ENCODE results near the gene GPR65.

The GPR65 gene

DNA sequence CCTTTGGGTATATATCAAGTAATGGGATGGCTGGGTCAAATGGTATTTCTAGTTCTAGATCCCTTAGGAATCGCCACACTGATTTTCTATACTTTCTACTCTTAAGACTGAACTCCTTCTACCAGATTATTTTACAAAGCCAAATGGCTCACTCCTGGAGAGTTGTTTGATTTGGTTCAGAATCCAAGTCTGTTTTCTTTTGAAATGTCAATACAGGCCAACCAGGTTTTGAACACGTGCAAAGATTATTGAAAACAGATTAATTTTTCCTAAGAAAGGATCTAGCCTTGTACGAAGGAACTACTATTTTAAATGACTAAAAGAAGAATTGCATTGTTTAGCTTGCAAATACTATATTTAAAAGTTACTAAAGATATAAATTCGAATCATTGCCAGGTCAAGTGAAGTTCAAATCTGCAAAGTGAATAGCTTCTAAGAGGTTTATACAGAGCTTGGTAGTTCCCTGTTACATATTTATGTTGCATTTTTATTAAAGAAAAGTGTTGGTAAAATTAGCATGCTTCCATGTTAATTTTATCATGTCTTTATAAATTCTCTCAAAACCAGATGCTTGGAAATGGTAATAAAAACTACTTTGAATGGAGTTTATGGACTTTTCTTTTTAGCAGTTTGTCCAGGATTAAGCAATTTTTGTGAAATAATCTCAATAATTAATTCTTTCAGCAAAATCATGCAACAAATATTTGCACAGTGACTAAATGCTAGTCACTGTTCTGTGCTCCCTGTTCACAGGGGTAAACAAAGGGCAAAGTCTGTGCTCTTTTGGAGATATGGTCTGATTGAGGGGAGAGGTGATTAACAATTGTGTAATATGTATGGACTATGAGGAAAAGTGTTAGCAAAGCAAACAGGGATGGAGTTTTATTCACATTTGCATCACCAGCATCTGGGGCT is 38.9 kb downstream of the GPR65 start:
- no peak for DNase-seq

DNA sequence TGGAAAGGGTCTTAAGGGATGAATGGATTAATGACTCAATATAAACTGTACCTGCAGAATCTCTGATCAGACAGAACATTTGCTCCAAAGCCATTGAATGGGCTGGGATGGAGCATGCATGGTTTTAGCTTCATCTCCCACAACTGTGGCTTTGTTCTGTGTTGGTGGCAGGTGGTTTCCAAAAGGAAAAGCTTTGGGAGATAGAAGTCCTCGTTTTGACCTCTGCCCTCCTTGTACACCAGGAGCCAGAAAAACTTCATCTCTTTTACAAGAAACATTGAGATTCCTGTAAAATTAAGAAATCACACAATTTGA is 39.5 kb downstream of the GPR65 start:
- DNase-seq, result no peak

DNA sequence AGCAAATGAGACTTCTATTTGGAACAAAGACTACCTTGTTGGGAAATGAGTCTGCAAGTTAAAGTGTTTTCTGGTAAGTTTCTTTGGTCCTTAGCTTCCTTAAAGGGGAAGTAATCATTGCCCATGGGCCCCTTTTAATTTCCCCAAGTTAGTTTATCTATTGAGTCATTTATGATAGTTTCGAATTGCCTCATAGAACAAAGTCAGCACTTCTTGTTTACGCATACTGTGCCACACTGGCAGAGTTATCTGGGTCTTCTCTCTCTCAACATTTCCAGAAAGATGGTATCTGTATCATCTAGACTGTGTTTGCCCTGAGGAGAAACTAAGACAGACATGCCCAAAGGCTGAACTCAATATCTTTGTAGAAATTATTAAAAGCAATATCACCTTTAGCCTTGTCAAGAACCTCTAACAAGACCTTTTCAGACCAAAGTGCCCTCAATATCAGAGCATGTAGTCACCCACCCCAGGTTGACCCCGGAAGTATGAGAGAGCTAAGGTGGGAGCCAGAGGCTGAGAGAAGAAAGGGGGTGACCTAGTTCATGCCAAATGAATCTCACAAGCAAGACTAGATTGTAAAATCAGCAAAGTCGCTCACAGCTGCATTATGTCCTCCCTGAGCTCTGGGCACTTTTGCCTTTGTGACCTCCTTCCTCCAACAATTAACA is 40.0 kb downstream of the GPR65 start:
- no peak for DNase-seq

DNA sequence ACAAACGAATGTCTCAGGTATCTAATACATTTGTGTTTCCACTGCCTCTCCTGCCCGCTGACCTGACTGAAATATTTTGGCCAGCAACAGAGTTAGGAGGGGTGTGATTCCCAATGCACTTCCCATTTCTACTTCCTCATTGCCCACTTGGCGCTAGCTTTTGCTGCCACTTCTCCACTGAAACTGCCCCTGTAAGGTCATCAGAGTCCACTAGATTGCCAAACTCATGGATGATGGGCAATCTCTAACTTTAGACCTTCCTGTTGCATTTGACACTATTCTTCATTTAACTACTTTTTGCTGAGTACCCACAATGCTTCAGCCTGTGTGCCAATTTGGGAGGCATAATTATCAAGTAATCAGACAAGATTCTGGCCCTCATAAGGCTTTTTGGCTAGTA is 40.8 kb downstream of the GPR65 start:
- no peak for DNase-seq

DNA sequence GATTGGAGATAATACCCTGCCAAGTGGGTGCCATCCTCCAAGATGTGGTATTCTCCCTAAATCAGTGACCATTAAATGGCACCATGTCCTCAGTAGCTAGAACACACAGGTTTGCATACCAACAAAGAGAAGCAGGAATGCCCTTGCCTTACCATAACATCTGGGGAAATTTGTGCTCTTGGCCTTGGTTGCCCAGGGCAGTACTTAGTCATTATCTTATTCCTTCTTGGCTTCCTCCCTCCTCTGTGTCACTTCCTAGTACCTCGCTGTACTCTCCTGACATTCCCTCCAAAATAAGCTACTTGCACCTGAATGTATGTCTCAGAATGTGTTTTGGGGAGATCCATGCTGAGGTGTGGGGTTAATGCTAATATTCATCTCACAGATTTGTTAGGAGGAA is 43.4 kb downstream of the GPR65 start:
- no peak for DNase-seq

DNA sequence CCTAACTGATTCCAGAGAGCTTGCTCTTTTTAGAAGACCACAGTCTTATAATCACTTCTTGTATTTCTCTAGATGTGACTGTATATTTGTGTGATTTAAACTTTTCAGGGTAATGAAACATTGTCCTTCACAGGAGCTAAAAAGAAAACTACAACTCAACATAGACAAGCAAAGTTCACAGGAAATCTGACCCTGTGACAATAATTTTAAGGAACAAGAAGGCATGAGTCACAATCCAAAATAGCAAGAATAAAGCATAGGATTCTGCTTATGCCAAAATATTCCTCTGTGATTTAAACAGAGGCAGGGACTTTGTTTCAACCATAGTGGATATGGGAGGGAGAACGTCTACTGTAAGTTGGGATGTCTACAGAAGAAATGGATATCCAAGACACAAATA is 44.3 kb downstream of the GPR65 start:
- no peak for DNase-seq

DNA sequence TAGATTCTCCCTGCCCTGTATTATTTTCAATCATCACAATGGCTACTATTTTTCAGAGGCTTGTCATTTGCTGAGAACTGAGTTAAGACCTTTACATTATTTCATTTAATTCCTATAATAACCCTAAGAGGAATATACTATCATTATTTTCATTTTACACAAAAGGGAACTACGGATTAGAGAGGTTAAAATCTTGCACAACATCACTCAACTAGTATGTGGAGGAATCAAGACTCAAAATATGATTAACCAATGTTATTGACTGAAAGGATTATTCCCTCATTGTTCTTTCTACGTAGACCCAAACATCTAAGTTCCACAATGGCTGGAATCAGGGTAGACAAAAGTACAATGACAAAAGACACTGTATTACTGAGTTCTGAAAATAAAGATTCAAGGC is 45.0 kb downstream of the GPR65 start:
- DNase-seq, result no peak

DNA sequence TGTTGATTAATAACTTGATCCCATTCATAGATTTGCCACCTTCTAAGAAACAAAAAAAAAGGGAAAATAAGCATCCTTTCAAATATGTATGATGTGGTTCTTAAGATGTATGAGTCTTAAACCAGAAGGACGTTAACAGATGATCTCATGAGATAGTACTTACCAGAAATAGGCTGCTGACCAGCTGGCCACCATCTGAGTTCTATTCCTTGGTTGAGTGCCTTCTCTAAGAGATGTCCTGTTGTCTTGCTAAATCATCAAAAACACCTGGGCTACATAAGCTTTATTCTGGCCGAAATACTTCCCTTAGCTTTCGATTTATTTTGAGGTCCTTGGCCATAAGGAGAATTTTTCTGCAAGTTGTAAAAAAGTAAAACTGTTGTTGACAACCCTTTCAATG is 55.6 kb downstream of the GPR65 start:
- no peak for DNase-seq

DNA sequence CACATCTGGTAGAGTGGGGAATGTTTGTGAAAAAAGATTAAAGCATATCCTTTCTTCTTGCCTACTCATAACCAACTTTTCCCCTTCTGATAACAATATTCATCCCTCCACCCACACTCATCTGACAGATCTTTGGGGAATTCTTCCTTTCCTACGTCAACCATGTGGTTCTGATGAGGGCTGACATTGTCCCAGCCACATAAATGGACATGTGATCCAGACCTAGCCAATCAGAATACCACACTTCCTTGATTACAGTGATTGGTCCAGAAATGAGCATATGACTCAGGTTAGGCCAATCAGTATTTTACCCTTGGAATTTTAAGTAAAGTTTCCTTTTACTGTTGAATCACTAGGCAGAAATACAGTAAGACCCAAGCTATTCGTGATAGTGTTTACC is 58.9 kb downstream of the GPR65 start:
- no peak for DNase-seq
